ENCODE measurements around the gene KLHDC2. TPM values are rescaled to one million over a fixed set of nuclear protein-coding genes. Genes with fewer than 3 reads are reported as not detected.
"Not testable (repeated sequence)": the region's sequence is repeated elsewhere in the genome, so short reads cannot be mapped to it uniquely, and the experiment has no call there.

KLHDC2 gene
- total RNA-seq, 2 donors from 2014 or later: 43.1 to 48.7 TPM

- ATAC-seq (replicated peaks in 1 of 2): no peak
- H3K4me3 Mint-ChIP-seq: peak overlapping the region; percentile 84 to 98
- H3K27ac Mint-ChIP-seq: peak overlapping the region; percentile 98
- peaks cover 0 to 3% of the 10 kb centered on the region in 2 donors for H3K36me3 Mint-ChIP-seq (ENCODE audit: insufficient read depth in 2 of 2)
- DNase-seq: no peak
- H3K9me3 Mint-ChIP-seq: no peaks in the 10 kb centered on the region
- no peaks in the 10 kb centered on the region for H3K27me3 Mint-ChIP-seq (ENCODE audit: low read depth)
- H3K4me1 Mint-ChIP-seq (ENCODE audit: low read depth): peaks cover 27% of the 10 kb centered on the region
Measured at GRCh38 chr14:49767270-49767570, 733 bp upstream of the KLHDC2 start.

DNA sequence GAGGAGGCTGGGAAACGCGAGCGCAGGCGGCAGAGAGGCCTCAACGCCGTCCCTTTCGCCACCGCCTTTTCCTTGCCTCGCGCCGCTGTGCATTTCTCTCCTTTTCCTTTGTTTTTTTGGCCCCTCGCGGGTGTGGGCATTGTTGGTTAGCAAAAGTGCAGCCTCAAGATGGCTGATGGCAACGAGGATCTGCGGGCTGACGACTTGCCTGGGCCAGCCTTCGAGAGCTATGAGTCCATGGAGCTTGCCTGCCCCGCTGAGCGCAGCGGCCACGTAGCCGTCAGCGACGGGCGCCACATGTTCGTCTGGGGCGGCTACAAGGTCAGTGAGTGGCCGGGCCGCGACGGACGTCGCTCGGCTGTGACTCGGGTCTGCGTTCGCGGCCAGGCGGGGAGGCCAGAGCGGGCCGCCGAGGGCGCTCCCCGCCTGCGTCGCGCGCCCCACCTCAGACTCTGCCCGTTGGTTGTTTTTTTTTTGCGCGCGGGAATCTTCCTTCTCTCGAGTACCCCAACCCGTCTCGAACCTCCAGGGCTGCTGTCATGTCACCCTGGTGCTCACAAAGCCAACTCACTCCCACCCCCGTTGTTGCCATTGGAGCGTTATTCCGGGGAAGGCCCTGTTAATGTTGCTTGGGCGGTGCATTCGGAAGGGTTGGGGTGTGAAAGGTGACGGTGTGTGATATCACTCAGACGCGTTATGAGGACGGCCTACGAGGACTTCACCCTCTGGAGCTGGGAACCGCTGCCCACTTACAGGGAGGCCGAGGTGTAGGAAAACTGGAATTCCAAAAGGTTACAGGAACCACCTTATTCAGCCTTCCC, 558 bp downstream of the KLHDC2 start:
- Mint-ChIP-seq H3K9me3 (no peaks in the 10 kb centered on the region), H3K27ac (peak overlapping the region; percentile 94), H3K4me1 (ENCODE audit: low read depth) (peaks cover 27% of the 10 kb centered on the region), H3K36me3 (ENCODE audit: insufficient read depth in 2 of 2) (peaks cover 0 to 3% of the 10 kb centered on the region in 2 donors), H3K4me3 (peak overlapping the region; percentile 84 to 97), H3K27me3 (ENCODE audit: low read depth) (no peaks in the 10 kb centered on the region)
- DNase-seq (peak; percentile 82 to 83), ATAC-seq (replicated peaks in 1 of 2) (peak; percentile 58 to 72)

- Mint-ChIP-seq H3K27ac (peak overlapping the region; percentile 94), H3K9me3 (no peaks in the 10 kb centered on the region), H3K4me3 (peak overlapping the region; percentile 84 to 97), H3K27me3 (ENCODE audit: low read depth) (no peaks in the 10 kb centered on the region), H3K36me3 (ENCODE audit: insufficient read depth in 2 of 2) (peaks cover 0 to 3% of the 10 kb centered on the region in 2 donors), H3K4me1 (ENCODE audit: low read depth) (peaks cover 27% of the 10 kb centered on the region)
- ATAC-seq (replicated peaks in 1 of 2): no peak
- DNase-seq: no peak
Measured at GRCh38 chr14:49769171-49769570, 1.2 kb downstream of the KLHDC2 start.

DNA sequence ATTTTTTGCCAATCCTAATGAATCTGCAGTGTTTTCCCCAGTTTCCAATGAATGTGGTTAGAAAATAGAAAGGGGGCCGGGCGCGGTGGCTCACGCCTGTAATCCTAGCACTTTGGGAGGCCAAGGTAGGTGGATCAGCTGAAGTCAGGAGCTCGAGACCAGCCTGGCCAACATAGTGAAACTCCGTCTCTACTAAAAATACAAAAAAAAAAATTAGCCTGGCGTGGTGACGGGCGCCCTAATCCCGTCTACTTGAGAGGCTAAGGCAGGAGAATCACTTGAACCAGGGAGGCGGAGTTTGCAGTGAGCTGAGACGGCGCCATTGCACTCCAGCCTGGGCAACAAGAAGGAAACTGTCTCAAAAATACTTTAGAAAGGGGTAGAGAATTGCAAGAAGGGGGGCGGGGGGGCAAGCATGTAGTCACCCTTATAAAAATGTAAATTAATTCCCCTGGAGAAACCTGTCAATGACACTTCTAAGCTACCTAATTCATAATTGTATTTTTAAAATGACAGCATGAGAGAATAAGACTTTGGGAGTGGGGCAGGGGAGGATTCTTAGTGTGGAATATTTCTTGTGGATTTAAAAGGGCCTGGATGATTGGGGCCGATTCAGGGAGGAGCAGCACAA, 1.7 kb downstream of the KLHDC2 start:
- ATAC-seq (replicated peaks in 1 of 2) (no peak), DNase-seq (no peak)
- H3K27ac Mint-ChIP-seq: peak overlapping the region; percentile 94
- peaks cover 27% of the 10 kb centered on the region for H3K4me1 Mint-ChIP-seq (ENCODE audit: low read depth)
- H3K9me3 Mint-ChIP-seq: no peaks in the 10 kb centered on the region
- peak overlapping the region; percentile 84 to 97 for H3K4me3 Mint-ChIP-seq
- peaks cover 0 to 3% of the 10 kb centered on the region in 2 donors for H3K36me3 Mint-ChIP-seq (ENCODE audit: insufficient read depth in 2 of 2)
- no peaks in the 10 kb centered on the region for H3K27me3 Mint-ChIP-seq (ENCODE audit: low read depth)

DNA sequence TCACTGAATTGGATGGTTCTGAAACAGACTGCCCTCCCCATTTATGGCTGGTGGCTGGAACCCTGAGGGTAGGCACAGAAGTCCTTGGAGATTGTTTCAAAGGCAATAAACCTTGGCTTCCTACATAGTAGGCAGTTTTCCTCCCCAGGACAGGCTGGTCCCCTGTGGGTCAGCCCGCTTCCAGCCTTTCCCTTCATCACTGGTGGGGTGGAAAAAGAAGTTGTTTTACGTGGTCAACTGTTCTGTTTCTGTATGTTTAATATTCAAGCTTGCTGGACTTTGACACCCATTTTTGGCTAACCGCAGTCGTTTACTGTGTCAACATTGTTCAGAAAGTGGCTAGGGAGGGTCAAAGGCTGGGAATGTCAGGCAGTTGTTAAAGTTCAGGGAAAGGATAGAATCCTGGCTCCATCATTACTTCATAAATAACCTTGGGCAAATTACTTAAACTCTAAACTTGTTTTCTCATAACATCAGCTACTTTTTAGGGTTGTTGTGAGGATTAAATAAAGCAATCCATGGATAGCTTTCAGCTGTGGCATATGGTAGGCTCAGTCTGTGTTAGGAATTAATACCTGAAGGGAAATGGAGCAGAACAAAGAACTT, 2.4 kb downstream of the KLHDC2 start:
- Mint-ChIP-seq H3K4me3 (peak overlapping the region; percentile 39 to 84), H3K36me3 (ENCODE audit: insufficient read depth in 2 of 2) (peaks cover 2 to 5% of the 10 kb centered on the region in 2 donors), H3K27me3 (ENCODE audit: low read depth) (no peaks in the 10 kb centered on the region), H3K4me1 (ENCODE audit: low read depth) (peaks cover 27% of the 10 kb centered on the region), H3K27ac (peak overlapping the region; percentile 94), H3K9me3 (no peaks in the 10 kb centered on the region)
- ATAC-seq (replicated peaks in 1 of 2) (no peak), DNase-seq (no peak)

GRCh38 chr14:49771691-49772090, 3.7 kb downstream of the KLHDC2 start:
- ATAC-seq (replicated peaks in 1 of 2); H3K9me3 Mint-ChIP-seq; H3K4me3 Mint-ChIP-seq: not testable (repeated sequence)

GRCh38 chr14:49774106-49774505, 6.2 kb downstream of the KLHDC2 start:
- ATAC-seq (replicated peaks in 1 of 2) (no peak), DNase-seq (no peak)
- peak overlapping the region; percentile 57 for H3K27ac Mint-ChIP-seq
- no peaks in the 10 kb centered on the region for H3K27me3 Mint-ChIP-seq (ENCODE audit: low read depth)
- H3K36me3 Mint-ChIP-seq (ENCODE audit: insufficient read depth in 2 of 2): peaks cover 3 to 10% of the 10 kb centered on the region in 2 donors
- peaks cover 24% of the 10 kb centered on the region for H3K4me1 Mint-ChIP-seq (ENCODE audit: low read depth)
- no peak overlapping the region for H3K4me3 Mint-ChIP-seq
- no peaks in the 10 kb centered on the region for H3K9me3 Mint-ChIP-seq

More at GRCh38 chr14:49771691-49772090, 3.7 kb downstream of the KLHDC2 start:
- DNase-seq; H3K27me3 Mint-ChIP-seq (ENCODE audit: low read depth); H3K36me3 Mint-ChIP-seq (ENCODE audit: insufficient read depth in 2 of 2): not testable (repeated sequence)
- Mint-ChIP-seq H3K4me1 (ENCODE audit: low read depth) (peaks cover 31% of the 10 kb centered on the region), H3K27ac (peak overlapping the region; percentile 7)

- H3K27ac Mint-ChIP-seq: no peak overlapping the region
- no peak for DNase-seq
- H3K4me3 Mint-ChIP-seq: no peak overlapping the region
- peaks cover 8 to 22% of the 10 kb centered on the region in 2 donors for H3K36me3 Mint-ChIP-seq (ENCODE audit: insufficient read depth in 2 of 2)
- H3K27me3 Mint-ChIP-seq (ENCODE audit: low read depth): no peaks in the 10 kb centered on the region
- H3K9me3 Mint-ChIP-seq: no peaks in the 10 kb centered on the region
- ATAC-seq (replicated peaks in 1 of 2): no peak
- H3K4me1 Mint-ChIP-seq (ENCODE audit: low read depth): peaks cover 5% of the 10 kb centered on the region
Measured at GRCh38 chr14:49778421-49778820, 10.5 kb downstream of the KLHDC2 start.

DNA sequence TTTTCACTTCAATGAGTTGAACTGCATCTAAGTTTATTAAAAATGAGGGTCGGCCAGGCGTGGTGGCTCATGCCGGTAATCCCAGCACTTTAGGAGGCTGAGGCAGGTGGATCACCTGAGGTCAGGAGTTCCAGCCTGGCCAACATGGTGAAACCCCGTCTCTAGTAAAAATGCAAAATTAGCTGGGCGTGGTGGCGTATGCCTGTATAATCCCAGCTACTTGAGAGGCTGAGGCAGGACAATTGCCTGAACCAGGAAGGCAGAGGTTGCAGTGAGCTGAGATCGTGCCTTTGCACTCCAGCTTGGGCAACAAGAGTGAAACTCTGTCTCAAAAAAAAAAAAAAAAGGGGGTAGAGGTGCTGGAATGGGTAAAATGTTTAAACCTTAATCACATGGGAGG, 13.1 kb downstream of the KLHDC2 start:
- ATAC-seq (replicated peaks in 1 of 2): not testable (repeated sequence)
- peak overlapping the region; percentile 33 for H3K27ac Mint-ChIP-seq
- peaks cover 5 to 30% of the 10 kb centered on the region in 2 donors for H3K36me3 Mint-ChIP-seq (ENCODE audit: insufficient read depth in 2 of 2)

DNA sequence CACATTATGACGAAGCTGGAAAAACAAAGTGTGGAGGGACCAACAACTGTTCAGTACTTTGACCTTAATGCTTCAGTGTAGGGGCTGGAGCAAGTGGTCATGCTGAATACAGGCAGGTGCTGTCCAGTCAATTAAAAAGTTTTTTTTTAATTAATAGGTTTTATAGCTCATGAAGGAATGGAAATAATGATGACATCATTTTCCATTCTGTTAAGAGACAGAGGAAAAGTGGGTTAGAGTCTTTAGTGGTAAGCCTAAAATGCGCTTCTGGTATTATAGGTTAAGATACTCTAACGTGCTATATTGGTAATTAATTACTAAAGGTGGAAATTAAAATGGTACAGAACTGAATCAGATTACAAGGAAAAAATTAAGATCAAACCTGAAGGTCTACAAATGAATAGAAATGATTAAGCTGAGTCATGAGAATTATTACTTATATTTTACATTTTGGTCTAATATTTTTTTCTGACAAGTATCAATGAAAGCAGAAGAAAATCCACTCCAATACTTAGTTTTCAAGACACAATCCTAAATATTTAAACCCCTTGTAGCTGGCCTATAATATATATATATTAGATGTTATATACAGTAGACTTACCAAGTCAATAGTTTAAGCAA, 15.6 kb downstream of the KLHDC2 start:
- Mint-ChIP-seq H3K27me3 (ENCODE audit: low read depth) (no peaks in the 10 kb centered on the region), H3K4me3 (no peak overlapping the region), H3K36me3 (ENCODE audit: insufficient read depth in 2 of 2) (peaks cover 8 to 28% of the 10 kb centered on the region in 2 donors), H3K9me3 (no peaks in the 10 kb centered on the region), H3K27ac (no peak overlapping the region), H3K4me1 (ENCODE audit: low read depth) (no peaks in the 10 kb centered on the region)
- DNase-seq (no peak), ATAC-seq (replicated peaks in 1 of 2) (no peak)

More for the DNA sequence above, 13.1 kb downstream of the KLHDC2 start:
- not testable (repeated sequence) for H3K9me3 Mint-ChIP-seq; H3K4me3 Mint-ChIP-seq; H3K4me1 Mint-ChIP-seq (ENCODE audit: low read depth); DNase-seq; H3K27me3 Mint-ChIP-seq (ENCODE audit: low read depth)

GRCh38 chr14:49786315-49786714, 18.4 kb downstream of the KLHDC2 start:
- peaks cover 13 to 34% of the 10 kb centered on the region in 2 donors for H3K36me3 Mint-ChIP-seq (ENCODE audit: insufficient read depth in 2 of 2)

DNA sequence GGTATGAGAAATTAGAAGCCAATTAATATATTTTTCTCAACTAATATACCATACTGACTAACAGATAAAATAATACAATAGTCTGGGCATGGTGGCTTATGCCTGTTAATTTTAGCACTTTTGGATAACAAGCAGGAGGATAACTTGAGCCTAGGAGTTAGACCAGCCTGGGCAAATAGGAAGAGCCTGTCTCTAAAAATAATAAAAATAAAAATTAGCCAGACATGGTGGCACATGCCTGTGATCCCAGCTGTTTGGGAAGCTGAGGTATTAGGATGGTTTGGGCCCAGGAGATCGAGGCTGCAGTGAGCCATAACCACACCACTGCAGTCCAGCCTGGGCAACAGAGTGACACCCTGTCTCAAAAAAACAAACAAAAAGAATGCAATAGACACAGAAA, 24.7 kb downstream of the KLHDC2 start:
- DNase-seq (no peak), ATAC-seq (replicated peaks in 1 of 2) (no peak)
- Mint-ChIP-seq H3K4me3 (no peak overlapping the region), H3K9me3 (no peaks in the 10 kb centered on the region), H3K4me1 (ENCODE audit: low read depth) (no peaks in the 10 kb centered on the region), H3K36me3 (ENCODE audit: insufficient read depth in 2 of 2) (peaks cover 14 to 39% of the 10 kb centered on the region in 2 donors), H3K27ac (no peak overlapping the region), H3K27me3 (ENCODE audit: low read depth) (no peaks in the 10 kb centered on the region)

More at GRCh38 chr14:49786315-49786714, 18.4 kb downstream of the KLHDC2 start:
- no peaks in the 10 kb centered on the region for H3K4me1 Mint-ChIP-seq (ENCODE audit: low read depth)
- H3K27me3 Mint-ChIP-seq (ENCODE audit: low read depth): no peaks in the 10 kb centered on the region
- no peak for DNase-seq
- no peak overlapping the region for H3K4me3 Mint-ChIP-seq
- ATAC-seq (replicated peaks in 1 of 2): no peak
- H3K27ac Mint-ChIP-seq: peak overlapping the region; percentile 91
- H3K9me3 Mint-ChIP-seq: no peaks in the 10 kb centered on the region

GRCh38 chr14:49796025-49796424, 28.1 kb downstream of the KLHDC2 start:
- H3K4me3 Mint-ChIP-seq: no peak overlapping the region
- no peaks in the 10 kb centered on the region for H3K4me1 Mint-ChIP-seq (ENCODE audit: low read depth)
- no peaks in the 10 kb centered on the region for H3K9me3 Mint-ChIP-seq
- peak overlapping the region; percentile 90 for H3K27ac Mint-ChIP-seq
- H3K36me3 Mint-ChIP-seq (ENCODE audit: insufficient read depth in 2 of 2): peaks cover 10 to 37% of the 10 kb centered on the region in 2 donors
- no peaks in the 10 kb centered on the region for H3K27me3 Mint-ChIP-seq (ENCODE audit: low read depth)
- DNase-seq: no peak
- ATAC-seq (replicated peaks in 1 of 2): no peak

Measured in activated T-cell treated with anti-CD3 and anti-CD28 coated beads, Interleukin-2, amount 50 U/mL, for 72 hours (primary cell).